HG03558 (cell line): ENCODE results near the gene KANSL1.
"Not testable (repeated sequence)": the region's sequence is repeated elsewhere in the genome, so short reads cannot be mapped to it uniquely, and the experiment has no call there.

Experiments used
- ATAC-seq: cut with Tn5 transposase; IDR thresholded peaks from one replicate; pipeline ENCODE4 v1.9.1; 2021; ENCODE audit warnings: moderate number of reproducible peaks; ENCODE audit not compliant: unreplicated experiment; ENCODE audit errors: extremely low read depth

The KANSL1 gene

GRCh38 chr17:46120078-46120477 is 73.2 kb downstream of the KANSL1 start:
- ATAC-seq, result no peak

GRCh38 chr17:46118964-46119363 is 74.3 kb downstream of the KANSL1 start:
- no peak for ATAC-seq

- no peak for ATAC-seq
These were observed 75.2 kb downstream of the KANSL1 start for GRCh38 chr17:46117850-46118696.

GRCh38 chr17:46117117-46117516 is 76.1 kb downstream of the KANSL1 start:
- ATAC-seq, result no peak

GRCh38 chr17:46115699-46116098 is 77.5 kb downstream of the KANSL1 start:
- no peak for ATAC-seq

GRCh38 chr17:46111236-46111635 is 82.0 kb downstream of the KANSL1 start:
- ATAC-seq, result not testable (repeated sequence)

GRCh38 chr17:46110219-46110618 is 83.0 kb downstream of the KANSL1 start:
- no peak for ATAC-seq

- ATAC-seq, result no peak
These were observed 83.5 kb downstream of the KANSL1 start for GRCh38 chr17:46109603-46110189.

GRCh38 chr17:46108550-46109110 is 84.6 kb downstream of the KANSL1 start:
- ATAC-seq, result no peak

GRCh38 chr17:46108120-46108519 is 85.1 kb downstream of the KANSL1 start:
- ATAC-seq, result no peak

GRCh38 chr17:46106966-46107644 is 86.1 kb downstream of the KANSL1 start:
- ATAC-seq, result no peak

GRCh38 chr17:46102806-46103205 is 90.4 kb downstream of the KANSL1 start:
- ATAC-seq, result not testable (repeated sequence)

GRCh38 chr17:46101785-46102617 is 91.2 kb downstream of the KANSL1 start:
- not testable (repeated sequence) for ATAC-seq

- ATAC-seq, result no peak
These were observed 92.6 kb downstream of the KANSL1 start for GRCh38 chr17:46100590-46100989.

GRCh38 chr17:46099865-46100264 is 93.4 kb downstream of the KANSL1 start:
- no peak for ATAC-seq

GRCh38 chr17:46097497-46097896 is 95.7 kb downstream of the KANSL1 start:
- ATAC-seq, result no peak

- no peak for ATAC-seq
These were observed 100.2 kb downstream of the KANSL1 start for GRCh38 chr17:46092991-46093390.

- no peak for ATAC-seq
These were observed 102.4 kb downstream of the KANSL1 start for GRCh38 chr17:46090871-46091270.

GRCh38 chr17:46089389-46089965 is 103.8 kb downstream of the KANSL1 start:
- ATAC-seq, result no peak

- no peak for ATAC-seq
These were observed 104.6 kb downstream of the KANSL1 start for GRCh38 chr17:46088595-46088994.
